Endothelial cell of coronary artery (primary cell): ENCODE measurements around the gene DNAI4. TPM values are rescaled to one million over a fixed set of nuclear protein-coding genes. Genes with fewer than 3 reads are reported as not detected.

Source experiments
- total RNA-seq: library from RNA; depleted of rRNA; stranded (reverse); fragments of >200 nt; gene quantifications from 2 replicates; pipeline ENCODE4 v1.2.3, GENCODE V29; 2014

Gene DNAI4
- total RNA-seq: 2.9 TPM in 2 replicates

GRCh38 chr1:66924756-66925557, at the start of gene DNAI4, which contains the start of gene MIER1:
TSS of gene DNAI4 (minus strand) at chr1:66924856. CDS start at chr1:66924831, 25 bp downstream.
TSS of gene MIER1 (plus strand) at chr1:66924990. CDS start at chr1:66925029, 39 bp downstream.

Other genes with a start within 250 kb of the DNAI4 start
- 0.94 and 1.1 TPM in 2 replicates for gene DYNLT5, start 172.4 kb downstream of the DNAI4 start, total RNA-seq
- not detected in 2 replicates for gene INSL5, start 123.6 kb downstream of the DNAI4 start, total RNA-seq
- 22.8 and 28.4 TPM in 2 replicates for gene MIER1, start 134 bp upstream of the DNAI4 start, total RNA-seq
- 3.9 and 7.8 TPM in 2 replicates for gene SLC35D1, start 129.3 kb upstream of the DNAI4 start, total RNA-seq
- gene C1orf141, start 210.1 kb upstream of the DNAI4 start, total RNA-seq: not detected in 2 replicates
- gene IL23R, start 241.6 kb upstream of the DNAI4 start, total RNA-seq: not detected in 2 replicates